Measurements from ENCODE around the gene MLST8.

MLST8 gene

GRCh38 chr16:2173916-2174315 lies 31.3 kb upstream of the MLST8 start:
- DNase-seq = no peak

- DNase-seq = no peak
Observed at GRCh38 chr16:2174396-2175131, 30.7 kb upstream of the MLST8 start.

- DNase-seq = no peak
Observed at GRCh38 chr16:2175454-2175853, 29.8 kb upstream of the MLST8 start.

- no peak for DNase-seq
Observed at GRCh38 chr16:2176047-2176446, 29.2 kb upstream of the MLST8 start.

- DNase-seq = no peak
Observed at GRCh38 chr16:2177101-2177500, 28.2 kb upstream of the MLST8 start.

- DNase-seq = no peak
Observed at GRCh38 chr16:2177561-2177960, 27.7 kb upstream of the MLST8 start.

GRCh38 chr16:2178321-2179106 lies 26.7 kb upstream of the MLST8 start:
- peak in 1 of 2 experiments; percentile 35 for DNase-seq

GRCh38 chr16:2179107-2179501 lies 26.1 kb upstream of the MLST8 start:
- no peak for DNase-seq

- DNase-seq = no peak
Observed at GRCh38 chr16:2179576-2179975, 25.7 kb upstream of the MLST8 start.

- DNase-seq = no peak
Observed at GRCh38 chr16:2180461-2180860, 24.8 kb upstream of the MLST8 start.

GRCh38 chr16:2180962-2181923 lies 24.0 kb upstream of the MLST8 start:
- DNase-seq = no peak

GRCh38 chr16:2181952-2182351 lies 23.3 kb upstream of the MLST8 start:
- DNase-seq = no peak

- DNase-seq = no peak
Observed at GRCh38 chr16:2183671-2184070, 21.6 kb upstream of the MLST8 start.

GRCh38 chr16:2184346-2184745 lies 20.9 kb upstream of the MLST8 start:
- DNase-seq = no peak

GRCh38 chr16:2184962-2185361 lies 20.3 kb upstream of the MLST8 start:
- no peak for DNase-seq

- no peak for DNase-seq
Observed at GRCh38 chr16:2186064-2186463, 19.2 kb upstream of the MLST8 start.

GRCh38 chr16:2186505-2186904 lies 18.7 kb upstream of the MLST8 start:
- DNase-seq = no peak

GRCh38 chr16:2187212-2187611 lies 18.0 kb upstream of the MLST8 start:
- DNase-seq = no peak

GRCh38 chr16:2188395-2188794 lies 16.9 kb upstream of the MLST8 start:
- no peak for DNase-seq

- DNase-seq = no peak
Observed at GRCh38 chr16:2189252-2189893, 15.9 kb upstream of the MLST8 start.

- no peak for DNase-seq
Observed at GRCh38 chr16:2190002-2190658, 15.1 kb upstream of the MLST8 start.
